ENCODE data around the gene P3H2.

P3H2 gene

GRCh38 chr3:189941125-189941524 is 179.6 kb downstream of the P3H2 start:
- DNase-seq = no peak

- DNase-seq = no peak
These were observed 183.2 kb downstream of the P3H2 start for GRCh38 chr3:189937302-189938127.

- DNase-seq = no peak
These were observed 184.3 kb downstream of the P3H2 start for GRCh38 chr3:189936201-189936945.

GRCh38 chr3:189927975-189928895 is 192.5 kb downstream of the P3H2 start:
- peak in 2 of 3 donors; percentile 11 to 19 for DNase-seq

GRCh38 chr3:189921770-189922169 is 198.9 kb downstream of the P3H2 start:
- no peak for DNase-seq

GRCh38 chr3:189914799-189915198 is 205.9 kb downstream of the P3H2 start:
- peak; percentile 47 to 80 (median 68) for DNase-seq

GRCh38 chr3:189911001-189911400 is 209.7 kb downstream of the P3H2 start:
- DNase-seq = no peak

GRCh38 chr3:189909573-189909972 is 211.1 kb downstream of the P3H2 start:
- no peak for DNase-seq

- no peak for DNase-seq
These were observed 211.6 kb downstream of the P3H2 start for GRCh38 chr3:189909139-189909538.

- no peak for DNase-seq
These were observed 212.1 kb downstream of the P3H2 start for GRCh38 chr3:189908646-189909045.

GRCh38 chr3:189907803-189908202 is 212.9 kb downstream of the P3H2 start:
- DNase-seq = no peak

All from suppressor macrophage treated with lipopolysaccharide for 1 hour (primary cell).